AG04449 (cell line): Measurements from ENCODE around the gene IFITM5.
"Not testable (repeated sequence)": the region's sequence is repeated elsewhere in the genome, so short reads cannot be mapped to it uniquely, and the experiment has no call there.

Experiments
- CTCF ChIA-PET: fragments of 350-600 bp; formaldehyde crosslinking; extraction: SDS; loops from one replicate; lab custom pipeline; 2021; ENCODE audit warnings: antibody characterized with exemption; lab: Yijun Ruan, JAX
- POLR2A ChIA-PET: fragments of 400-600, 350-600 bp; formaldehyde crosslinking; extraction: SDS; loops from one replicate; lab custom pipeline; 2020; ENCODE audit warnings: antibody characterized with exemption, inconsistent platforms; lab: Yijun Ruan, JAX
- DNase-seq: peaks from one replicate; pipeline ENCODE4 v3.0.0-alpha.2; 2010; ENCODE audit warnings: low read depth, low spot score
- H3K4me3 ChIP-seq: 2 replicates; pipeline ENCODE4 v1.5.1; 2011; ENCODE audit warnings: low read depth, mild to moderate bottlenecking, control low read depth, low read length
- CTCF ChIP-seq: IDR thresholded peaks from one replicate; pipeline ENCODE4 v1.5.1; 2011; ENCODE audit warnings: mild to moderate bottlenecking, moderate library complexity, low read length, control low read depth, inconsistent platforms; ENCODE audit not compliant: insufficient read depth; ENCODE audit errors: missing control alignments

Gene IFITM5

GRCh38 chr11:269146-269890 is 30.0 kb downstream of the IFITM5 start:
- ChIA-PET CTCF (no interaction called here), POLR2A (no interaction called here)
- H3K4me3 ChIP-seq: no peak overlapping the region
- TF ChIP-seq CTCF: no peak
- no peak for DNase-seq

GRCh38 chr11:268716-269145 is 30.6 kb downstream of the IFITM5 start:
- DNase-seq, CTCF ChIA-PET, POLR2A ChIA-PET, H3K4me3 ChIP-seq: not testable (repeated sequence)

GRCh38 chr11:267491-267994 is 31.8 kb downstream of the IFITM5 start:
- no peak for TF ChIP-seq CTCF
- no peak for DNase-seq
- H3K4me3 ChIP-seq: no peak overlapping the region
- ChIA-PET CTCF (interaction anchor here (0.7 to 2.9 kb wide), 2 partner anchors 16 to 73 kb away, joined by 4 to 12 read pairs; no protein-coding TSS in a partner anchor), POLR2A (no interaction called here)

GRCh38 chr11:266676-267439 is 32.5 kb downstream of the IFITM5 start:
- no peak overlapping the region for H3K4me3 ChIP-seq
- no peak for TF ChIP-seq CTCF
- CTCF ChIA-PET: interaction anchor here (2.9 kb wide), 1 partner anchor 16 kb away, joined by 12 read pairs; no protein-coding TSS in a partner anchor
- DNase-seq: no peak
- POLR2A ChIA-PET: no interaction called here

GRCh38 chr11:261624-262023 is 37.7 kb downstream of the IFITM5 start:
- ChIA-PET POLR2A (no interaction called here), CTCF (interaction anchor here (1.2 to 2.2 kb wide), 3 partner anchors 8 to 11 kb away, joined by 3 to 10 read pairs (median 3); no protein-coding TSS in a partner anchor)
- TF ChIP-seq CTCF: no peak
- no peak overlapping the region for H3K4me3 ChIP-seq
- DNase-seq: no peak

- H3K4me3 ChIP-seq: no peak overlapping the region
- ChIA-PET POLR2A (no interaction called here), CTCF (interaction anchor here (1.7 kb wide), 1 partner anchor 9 kb away, joined by 8 read pairs; no protein-coding TSS in a partner anchor)
- no peak for DNase-seq
- no peak for TF ChIP-seq CTCF
Observed at GRCh38 chr11:259413-259812, 39.9 kb downstream of the IFITM5 start.
